ENCODE measurements around the gene STS.

Gene STS

GRCh38 chrX:7191681-7192110, 44.2 kb downstream of the STS start:
- DNase-seq = no peak

- DNase-seq = no peak
These were observed 45.4 kb downstream of the STS start for GRCh38 chrX:7192871-7193270.

GRCh38 chrX:7194606-7195005, 47.1 kb downstream of the STS start:
- no peak for DNase-seq
